DLD1 (cell line): Measurements from ENCODE around the gene HOXA9.

Experiments
- in situ Hi-C: cut with HindIII; loops from 2 replicates; pipeline ENCODE4 v1.10.0; 2017; ENCODE audit warnings: low sequenced_read_pairs

The HOXA9 gene

GRCh38 chr7:27168265-27168947 lies 3.1 kb upstream of the HOXA9 start:
- in situ Hi-C loops = loop anchor here (10.0 kb wide), 1 partner anchor 314 kb away; no protein-coding TSS in a partner anchor

GRCh38 chr7:27167916-27168264 lies 2.6 kb upstream of the HOXA9 start:
- in situ Hi-C loops = loop anchor here (10.0 kb wide), 1 partner anchor 313 kb away; no protein-coding TSS in a partner anchor

DNA sequence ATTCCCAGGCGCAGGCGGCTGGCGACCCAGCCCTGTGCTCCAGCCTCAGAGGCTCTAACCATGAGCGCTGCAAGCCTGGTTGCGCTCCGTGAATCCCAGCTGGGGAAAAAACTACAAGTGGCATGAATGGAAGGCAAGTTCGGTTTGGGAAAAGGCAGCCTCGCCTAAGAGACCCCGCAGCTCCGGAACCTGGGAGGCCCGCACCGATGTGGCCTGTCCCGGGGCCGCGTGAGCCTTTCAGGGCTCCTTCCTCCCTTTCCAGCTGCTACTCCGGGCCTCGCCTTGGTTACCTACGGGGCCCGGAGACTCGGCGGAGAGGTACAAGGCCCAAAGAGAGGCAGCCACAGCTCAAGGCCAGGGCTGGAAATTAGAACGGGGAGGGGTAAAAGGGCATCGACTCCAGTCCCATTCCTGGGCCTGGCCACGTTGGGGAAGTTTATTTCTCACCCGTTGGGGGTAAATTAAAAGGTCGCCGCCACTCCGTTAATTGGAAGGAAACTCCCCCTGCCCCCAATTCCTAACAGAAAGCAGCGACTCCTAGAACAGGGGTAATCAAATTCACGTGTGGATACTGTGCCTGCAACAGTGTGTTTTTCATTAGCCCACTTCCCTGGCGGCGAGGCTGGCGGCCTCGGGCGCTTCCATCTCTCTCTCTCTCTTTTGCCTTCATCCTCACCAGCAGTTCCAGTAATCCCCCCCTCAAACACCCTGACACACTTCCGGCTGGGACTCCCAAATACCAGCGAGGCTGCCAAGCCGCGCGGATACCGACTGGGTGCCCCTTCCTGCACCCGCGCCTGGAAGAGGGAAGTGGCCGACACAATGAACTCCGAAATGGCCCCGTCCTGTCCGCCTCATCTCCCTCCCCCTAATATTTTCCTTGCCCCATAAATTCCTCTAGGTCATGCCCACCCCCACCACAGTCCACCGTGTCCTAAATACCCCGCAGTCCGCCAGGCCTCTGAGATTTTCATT lies 1.5 kb upstream of the HOXA9 start:
- in situ Hi-C loops = loop anchor here (10.0 kb wide), 1 partner anchor 312 kb away; no protein-coding TSS in a partner anchor

DNA sequence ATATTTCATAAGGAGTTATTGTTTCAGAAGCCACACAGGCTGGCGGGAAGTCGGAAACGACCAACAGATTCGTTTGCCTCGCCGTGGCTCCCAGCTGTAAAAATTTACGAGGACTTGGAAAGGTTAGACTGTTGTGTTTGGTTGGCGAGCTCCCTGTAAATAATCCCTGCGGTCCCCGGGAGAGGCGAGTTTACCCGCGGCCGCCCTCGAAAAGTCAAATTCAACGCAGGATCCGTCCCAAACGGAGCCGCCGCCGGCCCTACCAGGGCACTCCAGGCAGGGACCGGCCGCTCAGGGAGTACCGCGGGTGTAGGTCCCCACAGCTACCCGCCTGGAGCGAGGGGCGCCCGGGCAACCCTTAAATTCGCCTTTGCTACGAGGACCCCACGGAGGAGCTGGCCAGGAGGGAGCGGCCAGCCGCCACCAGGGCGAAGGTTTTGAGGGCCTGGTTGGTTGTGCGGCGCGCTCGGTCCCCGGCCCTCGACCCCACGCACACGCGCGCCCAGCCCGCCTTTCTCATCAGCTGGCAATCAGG lies 726 bp upstream of the HOXA9 start:
- in situ Hi-C loops = loop anchor here (10.0 kb wide), 1 partner anchor 311 kb away; no protein-coding TSS in a partner anchor

DNA sequence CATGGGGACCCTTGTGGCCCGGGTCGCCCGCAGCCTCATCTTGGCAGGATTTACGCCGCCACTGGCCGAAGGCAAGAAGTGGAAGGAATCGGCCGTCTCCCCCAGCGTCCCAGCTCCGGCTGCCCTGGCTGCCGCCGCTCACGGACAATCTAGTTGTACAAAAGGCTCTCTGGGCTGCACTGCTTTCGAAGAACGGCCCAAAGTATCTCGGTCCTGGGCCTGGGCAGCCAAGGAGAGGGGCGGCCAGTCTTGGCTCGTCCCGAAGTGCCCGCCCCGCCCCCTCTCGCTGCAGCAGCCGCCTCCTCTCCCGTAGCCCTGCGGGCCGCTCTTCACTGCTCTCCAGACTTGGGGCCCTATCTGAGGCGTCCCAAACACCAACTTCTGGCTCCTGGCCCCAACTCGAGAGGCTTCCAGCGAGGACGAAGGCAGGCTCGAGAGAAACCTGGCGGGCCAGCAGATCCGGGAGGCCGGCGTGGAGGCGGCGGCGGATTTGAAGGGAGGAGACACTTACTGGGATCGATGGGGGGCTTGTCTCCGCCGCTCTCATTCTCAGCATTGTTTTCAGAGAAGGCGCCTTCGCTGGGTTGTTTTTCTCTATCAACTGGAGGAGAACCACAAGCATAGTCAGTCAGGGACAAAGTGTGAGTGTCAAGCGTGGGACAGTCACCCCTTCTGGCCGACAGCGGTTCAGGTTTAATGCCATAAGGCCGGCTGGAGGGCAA lies 809 bp downstream of the HOXA9 start:
- in situ Hi-C loops = loop anchor here (5.0 to 10.0 kb wide), 2 partner anchors 37 to 310 kb away; no protein-coding TSS in a partner anchor

DNA sequence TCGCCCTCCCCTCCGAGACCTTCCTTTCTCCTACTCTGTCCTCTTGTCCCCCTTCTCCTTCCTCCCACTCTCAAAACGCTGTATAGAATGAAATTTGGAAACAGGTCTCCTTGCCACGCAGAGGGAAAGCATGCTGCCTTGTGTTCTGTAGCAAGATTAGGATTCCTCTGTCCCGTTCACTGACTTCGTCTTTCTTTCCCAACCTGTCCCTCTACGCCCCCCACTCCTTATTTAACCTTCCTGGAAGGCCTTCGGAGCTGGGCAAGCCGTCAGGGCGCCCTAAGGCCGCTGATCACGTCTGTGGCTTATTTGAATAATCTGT lies 1.3 kb downstream of the HOXA9 start:
- in situ Hi-C loops = loop anchor here (5.0 to 10.0 kb wide), 2 partner anchors 37 to 309 kb away; no protein-coding TSS in a partner anchor

- in situ Hi-C loops = loop anchor here (5.0 to 10.0 kb wide), 2 partner anchors 36 to 309 kb away; no protein-coding TSS in a partner anchor
Measured at GRCh38 chr7:27163288-27164044, 1.9 kb downstream of the HOXA9 start.

DNA sequence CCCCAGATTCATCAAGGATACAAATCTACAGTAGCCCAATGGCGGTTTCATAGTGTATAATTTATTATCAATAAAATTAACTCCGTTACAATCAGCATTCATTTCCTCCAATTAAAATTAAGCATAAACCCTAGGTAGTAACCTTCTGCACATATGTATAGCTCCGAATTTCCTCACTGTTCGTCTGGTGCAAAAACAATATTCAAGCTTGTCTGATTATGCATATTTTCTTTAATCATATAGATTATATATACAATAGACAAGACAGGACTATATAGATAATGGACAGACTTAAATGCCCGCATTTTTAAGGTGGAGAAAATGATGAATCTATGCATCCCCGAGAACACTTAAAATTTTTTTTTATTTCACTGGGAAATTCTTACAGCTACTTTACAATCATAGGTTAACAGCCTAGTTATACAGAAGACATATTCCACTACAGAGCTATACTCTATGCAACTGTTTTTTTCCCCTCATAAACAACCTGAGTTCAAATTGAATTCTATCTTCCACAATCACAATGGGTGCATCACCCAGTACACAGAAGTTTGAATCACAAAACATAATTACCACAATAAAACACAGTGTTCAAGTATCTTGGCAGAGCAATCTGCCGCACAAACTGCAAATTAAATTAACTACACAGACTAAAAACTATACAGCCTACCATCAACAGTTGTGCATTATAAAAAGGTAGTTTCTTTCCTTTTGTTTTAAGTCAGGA lies 2.6 kb downstream of the HOXA9 start:
- in situ Hi-C loops = loop anchor here (5.0 to 10.0 kb wide), 2 partner anchors 35 to 308 kb away; no protein-coding TSS in a partner anchor

- in situ Hi-C loops = loop anchor here (5.0 to 10.0 kb wide), 2 partner anchors 35 to 307 kb away; no protein-coding TSS in a partner anchor
Measured at GRCh38 chr7:27161721-27162560, 3.4 kb downstream of the HOXA9 start.

- in situ Hi-C loops = loop anchor here (5.0 to 10.0 kb wide), 2 partner anchors 34 to 306 kb away; no protein-coding TSS in a partner anchor
Measured at GRCh38 chr7:27161214-27161720, 4.1 kb downstream of the HOXA9 start.

GRCh38 chr7:27160546-27161213 lies 4.7 kb downstream of the HOXA9 start:
- in situ Hi-C loops = loop anchor here (5.0 to 10.0 kb wide), 2 partner anchors 33 to 306 kb away; no protein-coding TSS in a partner anchor

DNA sequence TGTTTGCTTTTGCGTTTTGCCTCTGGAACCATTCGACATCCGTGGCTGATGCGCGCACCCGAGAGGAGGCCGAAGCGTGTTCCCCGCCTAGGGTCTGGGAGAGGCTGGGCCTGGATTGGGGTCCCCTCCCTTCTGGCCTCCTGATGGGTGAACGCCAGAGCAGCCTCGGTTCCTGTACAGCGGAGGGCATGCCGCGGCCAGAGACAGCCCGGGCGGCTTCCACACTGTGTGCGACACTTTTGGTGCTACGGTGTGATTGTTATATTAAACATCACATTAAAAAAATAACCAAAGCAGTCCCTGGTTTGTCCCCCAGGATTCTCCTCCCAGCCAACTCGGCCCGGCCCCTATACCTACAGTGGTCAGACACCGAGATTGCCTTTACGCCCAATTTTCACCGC lies 5.2 kb downstream of the HOXA9 start:
- in situ Hi-C loops = loop anchor here (5.0 to 10.0 kb wide), 2 partner anchors 33 to 305 kb away; no protein-coding TSS in a partner anchor

- in situ Hi-C loops = loop anchor here (5.0 to 10.0 kb wide), 2 partner anchors 32 to 305 kb away; no protein-coding TSS in a partner anchor
Measured at GRCh38 chr7:27159266-27160144, 5.8 kb downstream of the HOXA9 start.

DNA sequence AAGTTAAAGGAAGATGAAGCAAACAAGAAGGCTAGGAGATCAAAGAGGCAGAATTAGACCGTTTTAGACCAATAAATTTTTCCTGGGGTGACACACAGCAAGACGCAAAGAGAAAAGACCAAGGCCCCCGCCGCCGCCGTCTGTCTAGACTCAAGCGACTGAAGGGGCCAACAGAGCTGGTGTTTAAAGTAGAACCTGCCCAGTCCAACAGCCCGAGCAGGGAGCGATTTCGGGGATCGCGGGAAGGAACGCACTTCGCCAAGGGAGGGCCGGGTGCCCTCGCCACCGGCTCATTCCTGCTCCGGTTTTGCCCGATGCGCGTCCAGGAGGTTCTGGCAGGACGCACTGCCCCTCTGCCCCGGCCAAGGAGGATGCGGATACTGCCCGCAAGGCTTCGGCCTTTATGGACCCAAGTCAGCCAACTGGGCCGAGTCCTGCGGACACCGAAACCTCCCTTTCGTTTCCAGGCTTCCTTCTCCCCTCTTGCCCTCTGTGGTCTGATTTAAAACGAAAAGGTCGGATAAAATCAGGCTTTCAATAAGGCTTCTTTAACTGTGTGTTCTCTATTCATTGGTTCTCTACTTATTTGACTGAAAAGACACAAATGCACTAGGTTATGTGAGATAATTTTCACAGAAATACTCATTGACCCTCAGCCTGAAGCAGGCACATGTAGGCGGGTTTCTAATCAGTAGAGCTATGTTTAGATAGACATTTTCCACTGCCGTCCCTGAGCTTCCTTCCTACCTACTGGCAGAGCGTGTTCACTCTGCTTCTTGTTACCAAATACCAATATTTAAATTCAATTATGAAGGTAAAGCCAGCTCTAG lies 6.7 kb downstream of the HOXA9 start:
- in situ Hi-C loops = no loop called here

DNA sequence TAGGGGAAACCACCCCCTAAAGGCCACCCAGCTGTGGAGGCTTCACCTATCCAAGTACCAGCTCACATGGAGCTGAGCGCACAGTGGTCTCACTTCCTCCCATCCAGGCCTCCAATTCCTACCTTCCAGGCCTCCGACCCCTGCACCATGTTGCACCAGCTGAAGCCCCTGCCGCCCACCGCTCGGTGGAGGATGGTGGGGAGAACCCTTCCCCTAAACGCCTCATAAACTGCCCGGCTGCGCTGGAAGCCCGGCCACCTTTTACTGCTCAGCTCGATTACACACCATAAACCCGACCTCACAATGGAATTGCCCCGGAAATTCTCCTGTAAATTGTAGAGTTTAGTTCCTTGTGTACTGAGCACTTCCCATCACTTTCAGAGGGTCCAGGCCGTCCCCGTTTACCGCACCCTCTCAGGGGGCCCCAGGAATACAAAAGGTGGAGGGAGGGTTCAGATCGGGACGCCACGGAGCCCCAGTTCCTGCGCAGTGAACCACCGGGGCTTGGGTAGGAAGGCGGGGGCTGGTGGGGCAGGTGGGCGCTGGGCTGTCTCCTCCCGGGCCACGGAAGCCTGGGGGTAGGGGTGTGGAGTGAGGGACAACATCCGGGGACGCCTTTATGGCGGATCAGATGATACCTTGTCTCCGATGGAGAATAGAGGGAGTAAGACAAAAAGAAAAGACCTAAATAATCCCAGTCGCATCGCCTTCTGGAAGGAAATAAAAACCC lies 7.5 kb downstream of the HOXA9 start:
- in situ Hi-C loops = no loop called here
